Measurements from ENCODE around the gene RRAS2. TPM values are rescaled to one million over a fixed set of nuclear protein-coding genes. Genes with fewer than 3 reads are reported as not detected.
"Not testable (repeated sequence)": the region's sequence is repeated elsewhere in the genome, so short reads cannot be mapped to it uniquely, and the experiment has no call there.

RRAS2 gene
- total and polyA plus RNA-seq, 10 of the 15 experiments (the other 5 are each of a cell fraction or from before 2014, with no cell fraction given) = 26.9 to 72.4 (median 45.4) TPM

DNA sequence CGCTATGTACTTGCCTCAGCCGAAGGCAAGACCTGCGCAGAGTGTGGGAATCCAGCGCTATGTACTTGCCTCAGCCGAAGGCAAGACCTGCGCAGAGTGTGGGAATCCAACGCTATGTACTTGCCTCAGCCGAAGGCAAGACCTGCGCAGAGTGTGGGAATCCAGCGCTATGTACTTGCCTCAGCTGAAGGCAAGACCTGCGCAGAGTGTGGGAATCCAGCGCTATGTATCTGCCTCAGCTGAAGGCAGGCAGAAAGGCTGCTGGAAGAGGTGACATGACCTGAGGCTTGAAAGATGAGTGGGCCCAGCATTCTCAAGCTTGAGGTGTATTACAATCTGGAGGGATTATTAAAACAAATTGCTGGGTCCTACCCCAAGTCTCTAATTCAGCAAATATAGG, 106.5 kb downstream of the RRAS2 start:
- in situ Hi-C loops (cut with MboI); H3K27ac ChIP-seq (ENCODE audit: control insufficient read depth, insufficient read depth); FAIRE-seq; H4K20me1 ChIP-seq (ENCODE audit: control insufficient read depth, insufficient read depth); H3K4me2 ChIP-seq (ENCODE audit: control insufficient read depth, insufficient read depth); DNase-seq (ENCODE audit: low read depth, low spot score); H3K4me3 ChIP-seq; H3K79me2 ChIP-seq (ENCODE audit: control insufficient read depth, insufficient read depth, low read length); intact Hi-C loops (cut with micrococcal nuclease; ENCODE audit: unreplicated experiment); ATAC-seq; H3K4me1 ChIP-seq (ENCODE audit: control insufficient read depth, insufficient read depth, low read length); H3K27me3 ChIP-seq (replicated peaks in 1 of 2; ENCODE audit: control insufficient read depth in 2 of 2, insufficient read depth in 2 of 2, low read length in 1 of 2); H2AFZ ChIP-seq (ENCODE audit: control insufficient read depth, low read depth, low read length); BruUV-seq (replicated peaks); H3K36me3 ChIP-seq (ENCODE audit: control insufficient read depth in 2 of 2, insufficient read depth in 2 of 2, low read length in 1 of 2); H3K9me3 ChIP-seq (replicated peaks; ENCODE audit: control insufficient read depth, insufficient read depth, low read length); H3K9ac ChIP-seq (ENCODE audit: control insufficient read depth, insufficient read depth, low read length): not testable (repeated sequence)
- RAD21 ChIA-PET (ENCODE audit: unreplicated experiment) = interaction anchor here (1.2 to 1.3 kb wide), 2 partner anchors 56 to 201 kb away, joined by 4 to 5 read pairs; no protein-coding TSS in a partner anchor
- SMC1A ChIA-PET (ENCODE audit: uncharacterized antibody, unreplicated experiment) = interaction anchor here (1.5 to 3.2 kb wide), 7 partner anchors 50 to 297 kb away, joined by 3 to 24 read pairs (median 5); no protein-coding TSS in a partner anchor
- CTCF ChIA-PET = interaction anchor here (1.1 to 5.2 kb wide), 7 partner anchors 48 to 480 kb away, joined by 4 to 45 read pairs (median 6); no protein-coding TSS in a partner anchor
- POLR2A ChIA-PET = interaction anchor here (1.2 kb wide), 1 partner anchor 203 kb away, joined by 3 read pairs; no protein-coding TSS in a partner anchor
- 100% methylated on average over 4 of the region's 12 CpGs for WGBS (ENCODE audit: insufficient coverage, insufficient replicate concordance, low lambda C conversion rate, missing lambda C conversion rate)

DNA sequence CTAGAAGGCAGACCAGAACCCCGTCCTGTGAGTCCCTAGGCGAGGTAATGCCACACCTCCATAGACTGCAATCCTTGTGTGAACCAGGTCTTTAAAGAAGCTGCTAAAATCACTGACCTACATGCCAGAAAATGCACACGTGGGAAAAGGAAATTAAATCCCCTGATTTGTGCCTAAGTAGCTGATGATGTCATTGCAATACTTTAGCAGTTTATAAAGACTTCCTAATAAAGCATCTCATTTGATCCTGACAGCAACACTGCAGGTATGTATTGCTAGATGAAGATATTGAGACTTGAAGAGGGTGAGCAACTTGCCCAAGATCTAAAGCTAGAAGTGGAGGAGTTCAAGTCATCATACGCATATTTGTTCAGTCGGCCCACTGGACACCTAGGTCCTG, 107.2 kb downstream of the RRAS2 start:
- no peaks in the 10 kb centered on the region for H4K20me1 ChIP-seq (ENCODE audit: control insufficient read depth, insufficient read depth)
- H3K4me3 ChIP-seq = no peak overlapping the region
- no peak for FAIRE-seq
- no TSS peak for BruUV-seq (replicated peaks)
- 36% methylated on average over 5 of the region's 5 CpGs for WGBS (ENCODE audit: insufficient coverage, insufficient replicate concordance, low lambda C conversion rate, missing lambda C conversion rate)
- CTCF ChIA-PET = interaction anchor here (0.6 to 5.2 kb wide), 14 partner anchors 10 to 765 kb away, joined by 3 to 45 read pairs (median 4); no protein-coding TSS in a partner anchor
- no peak overlapping the region for H3K9ac ChIP-seq (ENCODE audit: control insufficient read depth, insufficient read depth, low read length)
- no peaks in the 10 kb centered on the region for H3K79me2 ChIP-seq (ENCODE audit: control insufficient read depth, insufficient read depth, low read length)
- H2AFZ ChIP-seq (ENCODE audit: control insufficient read depth, low read depth, low read length) = no peak overlapping the region
- no peaks in the 10 kb centered on the region for H3K9me3 ChIP-seq (replicated peaks; ENCODE audit: control insufficient read depth, insufficient read depth, low read length)
- no peak for DNase-seq (ENCODE audit: low read depth, low spot score)
- SMC1A ChIA-PET (ENCODE audit: uncharacterized antibody, unreplicated experiment) = interaction anchor here (1.0 to 3.2 kb wide), 3 partner anchors 51 to 296 kb away, joined by 3 to 24 read pairs (median 5); no protein-coding TSS in a partner anchor
- H3K4me2 ChIP-seq (ENCODE audit: control insufficient read depth, insufficient read depth) = no peak overlapping the region
- RAD21 ChIA-PET (ENCODE audit: unreplicated experiment) = interaction anchor here (0.6 to 1.0 kb wide), 3 partner anchors 53 to 307 kb away, joined by 3 read pairs; no protein-coding TSS in a partner anchor
- no peaks in the 10 kb centered on the region; the same call in 1 of the 2 replicates for H3K4me1 ChIP-seq (ENCODE audit: control insufficient read depth, insufficient read depth, low read length)
- ATAC-seq = no peak
- TF ChIP-seq BACH1 (IDR thresholded peaks at IDR 0.05; ENCODE audit: borderline replicate concordance) (no peak), HDGF (IDR thresholded peaks at IDR 0.05) (no peak), MYC (IDR thresholded peaks at IDR 0.05; ENCODE audit: insufficient read depth, insufficient read length, insufficient replicate concordance, low read length, severe bottlenecking) (no peak), TCF7 (IDR thresholded peaks at IDR 0.05; ENCODE audit: borderline replicate concordance) (no peak), SRF (IDR thresholded peaks at IDR 0.05; ENCODE audit: low read depth in 2 of 2, low read length in 2 of 2) (no peak), RFX5 (IDR thresholded peaks at IDR 0.05; ENCODE audit: low read depth, low read length) (no peak)
- in situ Hi-C loops (cut with MboI) = no loop called here
- H3K36me3 ChIP-seq (ENCODE audit: control insufficient read depth in 2 of 2, insufficient read depth in 2 of 2, low read length in 1 of 2) = no peaks in the 10 kb centered on the region
- POLR2A ChIA-PET = no interaction called here
- H3K27ac ChIP-seq (ENCODE audit: control insufficient read depth, insufficient read depth) = no peak overlapping the region
- no peaks in the 10 kb centered on the region; a peak in 1 of 4 replicates for H3K27me3 ChIP-seq (replicated peaks in 1 of 2; ENCODE audit: control insufficient read depth in 2 of 2, insufficient read depth in 2 of 2, low read length in 1 of 2)
- intact Hi-C loops (cut with micrococcal nuclease; ENCODE audit: unreplicated experiment) = no loop called here
